Activated CD8-positive, alpha-beta memory T cell treated with anti-CD3 and anti-CD28 coated beads, Interleukin-2, amount 50 U/mL, for 24 hours (primary cell): ENCODE data around the gene MXRA8.

Experiments
- DNase-seq: peaks from one replicate; pipeline ENCODE4 v3.0.0-alpha.2; 2020; ENCODE audit errors: extremely low read depth

Gene MXRA8

GRCh38 chr1:1367315-1367714, 9.0 kb upstream of the MXRA8 start:
- no peak for DNase-seq

DNA sequence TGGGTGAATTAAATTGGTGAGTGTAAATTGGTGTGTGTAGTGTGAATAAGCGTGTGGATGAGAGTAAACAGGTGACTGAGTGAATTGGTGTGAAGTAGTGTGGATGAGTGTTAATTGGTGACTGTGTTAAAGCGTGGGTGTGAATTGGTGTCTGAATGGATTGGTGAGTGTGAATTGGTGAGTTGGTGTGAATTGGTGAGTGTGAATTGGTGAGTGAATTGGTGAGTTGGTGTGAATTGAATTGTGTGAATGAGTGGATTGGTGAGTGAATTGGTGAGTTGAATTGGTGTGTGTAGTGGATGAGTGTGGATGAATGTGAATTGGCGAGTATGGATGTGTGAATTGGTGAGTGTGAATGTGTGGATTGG, 8.3 kb upstream of the MXRA8 start:
- DNase-seq = no peak

DNA sequence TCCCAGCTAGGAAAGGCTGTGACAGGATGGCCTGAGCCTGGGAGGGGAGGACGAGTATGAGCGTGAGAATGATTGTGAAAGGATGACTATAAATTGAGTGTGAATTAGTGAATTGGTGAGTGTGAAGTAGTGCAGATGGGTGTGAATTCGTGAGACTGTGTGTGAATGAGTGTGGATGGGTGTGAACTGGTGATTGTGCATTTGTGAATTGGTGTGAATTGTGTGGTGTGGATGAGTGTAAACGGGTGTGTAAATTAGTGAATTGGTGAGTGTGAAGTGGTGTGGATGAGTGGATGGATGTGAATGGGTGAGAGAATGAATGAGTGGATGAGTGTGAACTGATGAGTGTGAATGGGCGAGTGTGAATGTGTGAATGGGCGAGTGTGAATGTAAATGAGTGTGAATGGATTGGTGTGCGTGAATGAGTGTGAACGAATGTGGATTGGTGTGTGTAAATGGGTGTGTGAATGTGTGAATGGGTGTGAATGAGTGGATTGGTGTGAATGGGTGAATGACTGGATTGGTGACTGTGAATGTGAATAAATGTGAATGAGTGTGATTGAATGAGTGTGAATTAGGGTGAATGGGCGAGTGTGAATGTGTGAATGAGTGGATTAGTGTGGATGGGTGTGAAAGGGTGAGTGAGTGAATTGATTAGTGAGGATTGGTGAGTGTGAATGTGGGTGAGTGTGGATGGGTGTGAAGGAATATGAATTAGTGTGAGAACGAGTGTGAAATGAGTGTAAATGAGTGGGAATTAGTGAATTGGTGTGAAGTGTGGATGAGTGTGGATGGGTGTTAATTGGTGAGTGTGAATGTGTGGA, 7.7 kb upstream of the MXRA8 start:
- DNase-seq = no peak

GRCh38 chr1:1364266-1364665, 5.9 kb upstream of the MXRA8 start:
- DNase-seq = no peak

DNA sequence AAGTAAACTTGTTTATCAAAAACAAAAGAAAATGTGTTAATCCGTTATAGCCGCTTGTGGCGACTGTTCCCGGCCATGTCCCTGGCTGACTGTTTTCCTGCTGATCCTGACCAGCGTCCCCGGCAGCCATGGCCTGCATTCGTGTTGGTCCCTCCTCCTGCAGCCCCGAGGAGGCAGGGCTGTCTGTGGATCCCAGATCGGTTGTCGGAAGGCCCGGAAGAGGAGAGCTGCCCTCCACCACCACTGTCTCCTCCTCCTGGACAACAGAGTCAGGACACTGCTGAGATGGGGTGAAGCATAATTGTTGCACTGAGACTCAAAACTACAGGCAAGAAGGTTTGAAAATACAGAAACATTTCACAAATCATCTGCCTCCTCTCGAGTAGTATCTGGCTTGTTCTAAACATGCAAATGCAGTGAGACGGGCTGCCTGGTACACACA, 3.6 kb upstream of the MXRA8 start:
- no peak for DNase-seq

GRCh38 chr1:1361233-1361981, 3.1 kb upstream of the MXRA8 start:
- DNase-seq = no peak

- DNase-seq = no peak
These were observed 2.3 kb upstream of the MXRA8 start for GRCh38 chr1:1360506-1361169.

- no peak for DNase-seq
These were observed 1.5 kb upstream of the MXRA8 start for GRCh38 chr1:1359664-1360468.

DNA sequence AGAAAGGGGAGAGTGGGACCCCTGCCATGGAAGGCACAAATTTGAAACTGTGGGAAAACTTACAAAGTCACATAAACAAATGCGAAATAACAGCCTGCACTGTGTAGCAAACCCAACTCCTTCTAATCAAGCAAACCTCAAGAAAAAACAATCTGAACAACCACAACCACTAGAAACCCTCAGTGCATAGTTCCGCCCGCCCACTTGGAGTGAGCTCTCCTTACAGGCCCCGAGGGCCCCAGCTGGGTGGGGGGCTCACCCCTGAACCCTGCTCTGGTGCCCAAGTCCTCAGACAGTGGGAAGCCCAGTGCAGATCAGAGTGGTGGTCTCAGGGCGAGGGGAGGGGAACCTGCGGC, 931 bp upstream of the MXRA8 start:
- no peak for DNase-seq

DNA sequence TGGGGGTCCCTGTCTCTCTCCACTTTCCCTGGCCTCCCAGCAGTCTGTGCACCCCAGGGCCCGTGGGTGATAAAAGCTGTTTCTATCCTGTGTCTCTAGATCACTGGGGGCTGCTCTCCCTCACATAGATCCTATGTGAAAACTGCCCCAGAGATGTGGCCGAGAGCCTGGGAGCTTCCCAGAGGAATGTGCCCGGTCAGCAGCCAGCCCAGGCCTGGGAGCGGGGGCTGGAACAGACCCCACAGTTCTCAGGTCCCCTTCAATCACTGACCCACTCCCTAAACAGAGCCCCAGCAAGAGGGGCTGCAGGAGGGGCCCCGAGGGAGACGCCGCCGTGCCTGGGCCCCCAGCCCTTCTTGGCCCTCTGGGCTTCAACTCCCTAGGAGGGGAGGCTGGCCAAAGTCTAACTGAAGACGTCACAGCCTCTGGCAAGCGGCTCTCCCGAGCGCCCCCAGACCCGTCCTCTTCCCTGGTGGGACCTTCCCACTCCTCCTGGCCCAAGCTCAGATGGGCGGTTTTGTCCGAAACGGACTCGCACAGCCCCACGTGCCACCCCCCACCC, 403 bp downstream of the MXRA8 start:
- no peak for DNase-seq

GRCh38 chr1:1356796-1357401, 1.5 kb downstream of the MXRA8 start:
- DNase-seq = no peak

GRCh38 chr1:1356166-1356795, 2.1 kb downstream of the MXRA8 start:
- DNase-seq = no peak

DNA sequence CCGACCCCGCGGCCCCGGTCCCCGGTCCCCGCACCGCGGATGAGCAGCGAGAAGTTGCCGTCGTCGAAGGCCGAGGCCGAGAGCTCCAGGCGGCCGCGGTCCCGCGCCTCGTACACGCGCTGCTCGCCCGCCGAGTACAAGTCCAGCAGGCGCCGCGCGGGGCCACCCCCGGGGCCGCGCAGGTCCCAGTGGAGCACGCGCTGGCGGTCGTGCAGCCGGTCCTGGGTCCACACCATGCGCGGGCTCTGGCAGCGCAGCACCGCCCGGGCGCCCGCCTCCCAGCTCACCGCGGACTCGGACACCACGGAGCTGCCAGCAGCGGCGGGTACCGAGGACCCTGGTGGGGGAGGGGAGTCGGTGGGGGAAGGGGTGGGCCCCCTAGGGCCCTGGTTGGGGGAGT, 2.9 kb downstream of the MXRA8 start:
- DNase-seq = no peak

- DNase-seq = no peak
These were observed 3.8 kb downstream of the MXRA8 start for GRCh38 chr1:1354271-1355247.

GRCh38 chr1:1353389-1354151, 4.8 kb downstream of the MXRA8 start:
- DNase-seq = no peak

- no peak for DNase-seq
These were observed 5.5 kb downstream of the MXRA8 start for GRCh38 chr1:1352786-1353388.

DNA sequence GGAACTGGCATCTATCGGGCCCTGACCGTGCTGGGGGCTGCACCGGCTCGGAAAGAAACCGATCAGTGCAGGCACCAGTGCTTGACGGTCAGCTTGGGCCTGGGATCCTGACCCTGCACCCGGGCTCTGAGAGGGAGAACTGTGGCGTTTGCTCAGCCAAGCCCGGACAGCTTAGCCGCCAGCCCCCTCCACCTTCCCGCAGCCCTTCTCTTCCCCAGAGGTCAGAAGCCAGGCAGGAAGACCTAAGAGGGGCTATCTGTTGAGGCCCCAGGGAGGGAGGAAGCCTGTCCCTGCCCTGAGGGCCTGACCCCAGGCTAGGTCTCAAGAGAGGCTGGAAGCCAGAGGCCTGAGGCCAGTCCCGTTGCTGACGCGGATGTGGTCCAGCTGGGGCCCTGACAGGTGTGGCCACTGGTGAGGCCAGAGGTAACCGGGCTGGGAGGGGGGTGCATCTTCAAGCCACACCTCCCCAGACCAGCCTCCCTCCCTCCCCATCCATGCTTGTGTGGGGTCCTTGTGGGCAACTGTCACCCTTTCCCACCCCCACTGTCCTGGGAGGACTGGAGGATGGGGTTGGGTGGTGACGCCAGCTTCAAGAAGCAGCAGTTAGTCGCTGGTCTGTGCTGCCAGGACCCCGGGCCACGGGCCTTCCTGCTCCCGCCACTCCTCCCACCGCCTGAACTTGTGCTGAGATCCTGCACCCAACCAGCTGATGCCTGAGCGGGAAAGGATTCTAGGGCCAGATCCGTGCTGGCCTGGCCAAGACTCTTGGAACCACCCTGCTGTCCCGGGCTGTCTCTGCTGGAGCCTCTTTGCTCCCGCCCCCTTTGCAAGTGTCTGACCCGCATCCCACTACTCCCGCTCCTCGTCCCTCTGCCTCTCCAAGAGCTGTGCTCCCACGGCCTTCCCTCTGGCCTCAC, 6.6 kb downstream of the MXRA8 start:
- no peak for DNase-seq
